NCI-H345 treated with DMSO at 0.1 percent for 48 hours (cell line): ENCODE measurements around the gene SYNE4.
A peak's percentile ranks its signal among the peaks of the same experiment; 100 is the strongest.
"Not testable (repeated sequence)": the region's sequence is repeated elsewhere in the genome, so short reads cannot be mapped to it uniquely, and the experiment has no call there.

ENCODE experiments used
- DNase-seq: peaks from one replicate; lab custom pipeline; 2025; ENCODE audit not compliant: unreplicated experiment; lab: John Stamatoyannopoulos, UW

The SYNE4 gene

GRCh38 chr19:35990771-35991730, 17.6 kb downstream of the SYNE4 start:
- no peak for DNase-seq

- no peak for DNase-seq
These were observed 18.5 kb downstream of the SYNE4 start for GRCh38 chr19:35990156-35990555.

GRCh38 chr19:35988824-35989223, 19.8 kb downstream of the SYNE4 start:
- DNase-seq: no peak

GRCh38 chr19:35987571-35987896, 21.1 kb downstream of the SYNE4 start:
- DNase-seq: no peak

- DNase-seq: peak; percentile 86
These were observed 21.7 kb downstream of the SYNE4 start for GRCh38 chr19:35986664-35987570.

- DNase-seq: no peak
These were observed 22.5 kb downstream of the SYNE4 start for GRCh38 chr19:35986111-35986510.

- DNase-seq: no peak
These were observed 25.4 kb downstream of the SYNE4 start for GRCh38 chr19:35983177-35983576.

GRCh38 chr19:35980997-35981396, 27.6 kb downstream of the SYNE4 start:
- DNase-seq: not testable (repeated sequence)

GRCh38 chr19:35978832-35979365, 29.7 kb downstream of the SYNE4 start:
- no peak for DNase-seq

GRCh38 chr19:35978271-35978670, 30.3 kb downstream of the SYNE4 start:
- DNase-seq: no peak

- DNase-seq: no peak
These were observed 31.0 kb downstream of the SYNE4 start for GRCh38 chr19:35977446-35978222.

GRCh38 chr19:35975608-35976214, 32.9 kb downstream of the SYNE4 start:
- no peak for DNase-seq

- no peak for DNase-seq
These were observed 35.1 kb downstream of the SYNE4 start for GRCh38 chr19:35973487-35973886.

GRCh38 chr19:35966771-35967170, 41.8 kb downstream of the SYNE4 start:
- DNase-seq: no peak

- no peak for DNase-seq
These were observed 45.1 kb downstream of the SYNE4 start for GRCh38 chr19:35963514-35963913.

- no peak for DNase-seq
These were observed 48.1 kb downstream of the SYNE4 start for GRCh38 chr19:35960432-35960972.

GRCh38 chr19:35959968-35960320, 48.7 kb downstream of the SYNE4 start:
- DNase-seq: no peak

- DNase-seq: peak; percentile 20
These were observed 49.3 kb downstream of the SYNE4 start for GRCh38 chr19:35959040-35959967.

- no peak for DNase-seq
These were observed 50.0 kb downstream of the SYNE4 start for GRCh38 chr19:35958660-35959039.
